NCI-H524 treated with DMSO at 0.1 percent for 48 hours (cell line): ENCODE results near the gene NRTN.
"Not testable (repeated sequence)": the region's sequence is repeated elsewhere in the genome, so short reads cannot be mapped to it uniquely, and the experiment has no call there.

Source experiments
- DNase-seq: peaks from one replicate; lab custom pipeline; 2025; lab: John Stamatoyannopoulos, UW

Gene NRTN

GRCh38 chr19:5867201-5868136 lies 62.6 kb downstream of the NRTN start:
- no peak for DNase-seq

DNA sequence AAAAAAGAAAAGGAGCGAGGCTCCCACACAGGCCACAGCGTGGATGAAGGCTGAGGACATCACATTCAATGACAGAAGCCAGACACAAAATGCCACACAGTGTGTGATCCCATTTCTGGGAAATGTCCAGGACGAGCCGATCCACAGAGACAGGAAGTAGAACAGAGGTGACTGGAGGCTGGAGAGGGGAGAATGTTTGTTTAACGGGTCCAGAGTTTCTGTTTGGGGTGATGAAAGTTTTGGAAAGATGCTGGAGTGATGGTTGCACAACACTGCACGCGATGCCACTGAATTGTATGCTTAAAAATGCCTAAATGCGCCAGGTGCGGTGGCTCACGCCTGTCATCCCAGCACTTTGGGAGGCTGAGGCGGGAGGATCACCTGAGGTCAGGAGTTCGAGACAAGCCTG lies 66.1 kb downstream of the NRTN start:
- DNase-seq, result no peak

DNA sequence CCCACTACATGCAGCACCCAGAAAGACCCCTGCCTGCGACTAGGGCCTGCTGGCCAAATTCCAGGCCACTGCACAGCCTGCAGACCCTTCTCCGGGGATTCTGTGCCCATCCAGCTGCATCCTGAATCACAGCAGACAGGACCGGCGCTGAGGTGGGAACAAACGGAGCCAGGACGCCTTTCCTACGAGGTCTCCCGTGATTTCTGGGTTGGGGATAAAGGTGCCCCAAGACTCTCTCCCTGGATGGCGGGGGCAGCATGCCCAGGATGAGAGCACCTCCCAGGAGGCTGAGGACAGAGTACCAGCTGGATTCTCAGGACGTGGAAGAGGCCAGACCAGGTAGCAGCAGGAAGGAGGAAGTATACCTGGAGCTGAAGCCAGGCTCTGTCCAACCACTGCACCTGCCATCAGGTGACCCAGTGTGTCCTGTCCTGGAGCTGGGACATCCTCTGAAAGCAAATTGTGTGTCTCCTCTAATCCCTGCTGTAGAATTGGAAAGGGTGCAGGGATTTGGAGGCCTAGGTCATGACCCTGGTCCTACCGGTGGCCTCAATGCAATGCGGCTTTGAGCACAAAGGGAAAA lies 68.8 kb downstream of the NRTN start:
- no peak for DNase-seq

DNA sequence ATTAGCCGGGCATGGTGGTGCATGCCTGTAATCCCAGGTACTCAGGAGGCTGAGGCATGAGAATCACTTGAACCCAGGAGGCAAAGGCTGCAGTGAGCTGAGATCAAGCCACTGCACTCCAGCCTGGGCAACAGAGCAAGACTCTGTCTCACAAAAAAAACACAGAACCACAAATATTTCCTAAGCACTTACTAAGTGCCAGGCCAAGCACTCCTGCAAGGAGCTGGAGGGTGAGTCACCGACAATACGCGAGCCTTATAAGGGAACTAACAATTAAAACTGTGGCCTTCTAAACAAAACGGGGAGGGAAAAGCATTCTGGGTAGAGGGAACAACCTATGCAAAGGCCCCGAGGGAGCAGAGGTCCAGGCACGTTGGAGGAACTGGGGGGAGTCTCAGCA lies 69.6 kb downstream of the NRTN start:
- DNase-seq, result not testable (repeated sequence)

DNA sequence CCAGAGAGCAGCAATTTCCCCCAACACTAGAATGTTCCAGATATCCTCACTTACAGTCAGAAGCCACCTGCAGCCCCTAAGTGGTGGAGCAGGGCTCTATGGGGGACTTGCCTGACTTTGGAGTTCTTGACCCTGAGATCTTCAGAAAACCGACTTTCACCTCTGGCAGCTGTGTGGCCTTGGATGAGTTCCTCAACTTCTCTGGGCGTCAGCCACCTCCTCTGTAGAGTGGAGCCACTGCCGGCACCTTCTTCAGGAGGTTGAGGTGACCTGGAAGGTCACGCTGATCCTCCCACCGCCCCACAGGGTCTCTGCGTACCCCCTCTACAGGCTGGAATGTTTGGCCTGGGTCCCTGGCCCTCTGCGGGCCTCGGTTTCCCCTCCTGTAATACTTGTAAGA lies 72.6 kb downstream of the NRTN start:
- DNase-seq, result no peak

DNA sequence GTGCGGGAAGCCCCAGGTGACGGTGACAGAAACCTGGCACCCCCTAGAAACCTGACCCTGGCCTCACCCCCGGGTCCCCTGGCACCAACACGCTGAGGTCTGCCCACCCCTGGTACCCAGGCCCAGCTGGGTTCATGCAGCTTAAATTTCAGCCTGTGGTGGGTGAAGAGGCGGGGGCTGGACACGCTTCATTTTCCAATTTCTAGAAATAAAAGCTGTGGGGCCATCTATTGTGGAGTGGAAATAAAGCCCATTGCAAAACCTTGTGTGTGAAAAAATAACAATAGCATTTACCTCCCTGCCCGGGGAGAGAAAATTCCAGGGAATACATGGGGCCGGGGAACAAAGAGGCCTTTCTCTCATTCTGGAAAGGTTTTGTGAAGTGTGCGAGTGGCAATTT lies 73.0 kb downstream of the NRTN start:
- DNase-seq, result no peak
